Ishikawa (cell line): ENCODE measurements around the gene HSPB7.
A peak's percentile ranks its signal among the peaks of the same experiment; 100 is the strongest.

Experiments used
- CEBPB ChIP-seq: IDR thresholded peaks from 2 replicates; pipeline ENCODE4 v1.6.1; 2012
- EGR1 ChIP-seq: IDR thresholded peaks from 2 replicates; pipeline ENCODE4 v1.6.1; 2012
- EP300 ChIP-seq: IDR thresholded peaks from 2 replicates; pipeline ENCODE4 v1.6.1; 2012; ENCODE audit warnings: borderline replicate concordance
- FOXM1 ChIP-seq: IDR thresholded peaks from 2 replicates; pipeline ENCODE4 v1.6.1; 2012; ENCODE audit warnings: low read depth, borderline replicate concordance
- NFIC ChIP-seq: IDR thresholded peaks from 2 replicates; pipeline ENCODE4 v1.6.1; 2012
- RAD21 ChIP-seq: IDR thresholded peaks from 2 replicates; pipeline ENCODE4 v1.6.1; 2012; ENCODE audit warnings: low read depth
- REST ChIP-seq: IDR thresholded peaks from 2 replicates; pipeline ENCODE4 v1.6.1; 2012; ENCODE audit warnings: low read depth, mild to moderate bottlenecking
- TAF1 ChIP-seq: IDR thresholded peaks from 2 replicates; pipeline ENCODE4 v1.6.1; 2012; ENCODE audit warnings: low read depth, mild to moderate bottlenecking
- TCF12 ChIP-seq: IDR thresholded peaks from 2 replicates; pipeline ENCODE4 v1.6.1; 2012; ENCODE audit warnings: low read depth
- YY1 ChIP-seq: IDR thresholded peaks from 2 replicates; pipeline ENCODE4 v1.6.1; 2012; ENCODE audit warnings: low read depth
- ZBTB7A ChIP-seq: IDR thresholded peaks from 2 replicates; pipeline ENCODE4 v1.6.1; 2012; ENCODE audit warnings: low read depth
- TF ChIP-seq, protein P1 (sequence below): IDR thresholded peaks from 2 replicates; pipeline ENCODE4 v1.6.1; 2012

GRCh38 chr1:16029288-16029687 lies 11.4 kb upstream of the HSPB7 start:
- no peak for TF ChIP-seq CEBPB
- TF ChIP-seq NFIC: peak; percentile 68
- TF ChIP-seq YY1: no peak
- no peak for TF ChIP-seq EP300
- TF ChIP-seq, protein P1, sequence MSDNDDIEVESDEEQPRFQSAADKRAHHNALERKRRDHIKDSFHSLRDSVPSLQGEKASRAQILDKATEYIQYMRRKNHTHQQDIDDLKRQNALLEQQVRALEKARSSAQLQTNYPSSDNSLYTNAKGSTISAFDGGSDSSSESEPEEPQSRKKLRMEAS: no peak
- TF ChIP-seq FOXM1: no peak
- no peak for TF ChIP-seq REST
- TF ChIP-seq EGR1: no peak
- no peak for TF ChIP-seq RAD21
- TF ChIP-seq TAF1: no peak
- TF ChIP-seq ZBTB7A: no peak
- no peak for TF ChIP-seq TCF12
